Hippocampal formation (tissue), 2 donors: ENCODE results near the gene ITPR2.
"Not testable (repeated sequence)": the region's sequence is repeated elsewhere in the genome, so short reads cannot be mapped to it uniquely, and the experiment has no call there.

Source experiments
- DNase-seq, 2 donors: peaks; one replicate each; lab custom pipeline; 2025; lab: John Stamatoyannopoulos, UW

The ITPR2 gene

GRCh38 chr12:26848156-26848825 lies 15.3 kb upstream of the ITPR2 start:
- no peak for DNase-seq

GRCh38 chr12:26847431-26847830 lies 14.4 kb upstream of the ITPR2 start:
- DNase-seq: no peak

GRCh38 chr12:26846416-26846815 lies 13.4 kb upstream of the ITPR2 start:
- no peak for DNase-seq

GRCh38 chr12:26845984-26846383 lies 13.0 kb upstream of the ITPR2 start:
- DNase-seq: no peak

- peak in 1 of 2 donors; percentile 4 for DNase-seq
Observed at GRCh38 chr12:26845057-26845666, 12.2 kb upstream of the ITPR2 start.

GRCh38 chr12:26843311-26843710 lies 10.3 kb upstream of the ITPR2 start:
- DNase-seq: no peak

GRCh38 chr12:26841085-26841484 lies 8.1 kb upstream of the ITPR2 start:
- no peak for DNase-seq

- no peak for DNase-seq
Observed at GRCh38 chr12:26839512-26839911, 6.5 kb upstream of the ITPR2 start.

- no peak for DNase-seq
Observed at GRCh38 chr12:26838888-26839416, 6.0 kb upstream of the ITPR2 start.

- no peak for DNase-seq
Observed at GRCh38 chr12:26836201-26836600, 3.2 kb upstream of the ITPR2 start.

GRCh38 chr12:26834503-26835060 lies 1.6 kb upstream of the ITPR2 start:
- DNase-seq: not testable (repeated sequence)

GRCh38 chr12:26833743-26834490 lies 923 bp upstream of the ITPR2 start:
- no peak for DNase-seq

GRCh38 chr12:26831951-26832821 lies 808 bp downstream of the ITPR2 start:
- DNase-seq: peak; percentile 39 to 64

- DNase-seq: peak in 1 of 2 donors; percentile 26
Observed at GRCh38 chr12:26830783-26831551, 2.0 kb downstream of the ITPR2 start.

GRCh38 chr12:26830363-26830762 lies 2.6 kb downstream of the ITPR2 start:
- no peak for DNase-seq

GRCh38 chr12:26828280-26829073 lies 4.5 kb downstream of the ITPR2 start:
- no peak for DNase-seq

- no peak for DNase-seq
Observed at GRCh38 chr12:26826437-26826836, 6.6 kb downstream of the ITPR2 start.

- no peak for DNase-seq
Observed at GRCh38 chr12:26825459-26826016, 7.5 kb downstream of the ITPR2 start.

- no peak for DNase-seq
Observed at GRCh38 chr12:26823390-26823789, 9.6 kb downstream of the ITPR2 start.

- no peak for DNase-seq
Observed at GRCh38 chr12:26822026-26822425, 11.0 kb downstream of the ITPR2 start.
